ENCODE data around the gene ALG9. TPM values are rescaled to one million over a fixed set of nuclear protein-coding genes. Genes with fewer than 3 reads are reported as not detected.

ALG9 gene
- polyA plus RNA-seq, 3 donors, result 7.4 to 7.9 (median 7.8) TPM

GRCh38 chr11:111776398-111777093 lies 94.8 kb downstream of the ALG9 start:
- H3K36me3 ChIP-seq (replicated peaks in 1 of 2; ENCODE audit: control insufficient read depth in 1 of 2, insufficient read depth in 2 of 2, low read length in 2 of 2), result no peaks in the 10 kb centered on the region
- no peak overlapping the region for H3K9ac ChIP-seq (ENCODE audit: insufficient read depth, low read length, poor library complexity, severe bottlenecking)
- no peak overlapping the region for H2AFZ ChIP-seq (ENCODE audit: insufficient read depth, low read depth, low read length, poor library complexity, severe bottlenecking)
- no peak for DNase-seq
- no peaks in the 10 kb centered on the region for H4K20me1 ChIP-seq (ENCODE audit: insufficient read depth, low read length)
- H3K79me2 ChIP-seq (ENCODE audit: insufficient read depth, low read length), result no peaks in the 10 kb centered on the region
- WGBS (ENCODE audit: insufficient coverage), result 95% methylated on average over 3 of the region's 6 CpGs
- Mint-ChIP-seq H3K4me3 (no peak overlapping the region), H3K27me3 (ENCODE audit: low read depth in 3 of 3) (no peaks in the 10 kb centered on the region), H3K27ac (no peak overlapping the region), H3K4me1 (no peaks in the 10 kb centered on the region), H3K36me3 (no peaks in the 10 kb centered on the region), H3K9me3 (no peaks in the 10 kb centered on the region)
- H3K4me2 ChIP-seq (replicated peaks; ENCODE audit: extremely low read depth, low read length, poor library complexity, severe bottlenecking), result no peak overlapping the region
- intact Hi-C loops (cut with micrococcal nuclease), result loop anchor here (5.0 to 10.0 kb wide), 3 partner anchors 68 to 189 kb away; partner anchors contain the start of gene SIK2 (in 2 of the 2)
- H3K27ac ChIP-seq (ENCODE audit: low read depth in 1 of 2, low read length in 2 of 2), result no peak overlapping the region
- no peak overlapping the region for H3K4me3 ChIP-seq (replicated peaks in 1 of 3; ENCODE audit: low read depth in 2 of 3, low read length in 3 of 3)
- TF ChIP-seq CTCF (IDR thresholded peaks at IDR 0.05), result no peak
- H3K27me3 ChIP-seq (ENCODE audit: control insufficient read depth in 2 of 2, insufficient read depth in 2 of 2, low read length in 2 of 2), result no peaks in the 10 kb centered on the region
- no peaks in the 10 kb centered on the region for H3K9me3 ChIP-seq (replicated peaks in 1 of 2; ENCODE audit: control insufficient read depth in 1 of 2, insufficient read depth in 1 of 2, low read length in 2 of 2)
- no peaks in the 10 kb centered on the region for H3K4me1 ChIP-seq (ENCODE audit: control insufficient read depth in 1 of 2, insufficient read depth in 2 of 2, low read length in 2 of 2)

- TF ChIP-seq CTCF (IDR thresholded peaks at IDR 0.05), result no peak
- no peak overlapping the region for H3K4me3 Mint-ChIP-seq
- no peak overlapping the region for H2AFZ ChIP-seq (ENCODE audit: insufficient read depth, low read depth, low read length, poor library complexity, severe bottlenecking)
- H3K9me3 Mint-ChIP-seq, result no peaks in the 10 kb centered on the region
- no peaks in the 10 kb centered on the region for H3K79me2 ChIP-seq (ENCODE audit: insufficient read depth, low read length)
- no peaks in the 10 kb centered on the region for H4K20me1 ChIP-seq (ENCODE audit: insufficient read depth, low read length)
- H3K27me3 ChIP-seq (ENCODE audit: control insufficient read depth in 2 of 2, insufficient read depth in 2 of 2, low read length in 2 of 2), result no peaks in the 10 kb centered on the region
- H3K27ac Mint-ChIP-seq, result no peak overlapping the region
- no peak overlapping the region for H3K9ac ChIP-seq (ENCODE audit: insufficient read depth, low read length, poor library complexity, severe bottlenecking)
- H3K27ac ChIP-seq (ENCODE audit: low read depth in 1 of 2, low read length in 2 of 2), result no peak overlapping the region
- H3K36me3 Mint-ChIP-seq, result no peaks in the 10 kb centered on the region
- DNase-seq, result no peak
- H3K4me2 ChIP-seq (replicated peaks; ENCODE audit: extremely low read depth, low read length, poor library complexity, severe bottlenecking), result no peak overlapping the region
- WGBS (ENCODE audit: insufficient coverage), result 100% methylated on average over 2 of the region's 6 CpGs
- no peaks in the 10 kb centered on the region for H3K36me3 ChIP-seq (replicated peaks in 1 of 2; ENCODE audit: control insufficient read depth in 1 of 2, insufficient read depth in 2 of 2, low read length in 2 of 2)
- H3K4me3 ChIP-seq (replicated peaks in 1 of 3; ENCODE audit: low read depth in 2 of 3, low read length in 3 of 3), result no peak overlapping the region
- intact Hi-C loops (cut with micrococcal nuclease), result loop anchor here (5.0 to 10.0 kb wide), 3 partner anchors 70 to 188 kb away; partner anchors contain the start of gene SIK2 (in 2 of the 2)
- no peaks in the 10 kb centered on the region for H3K27me3 Mint-ChIP-seq (ENCODE audit: low read depth in 3 of 3)
- no peaks in the 10 kb centered on the region for H3K4me1 ChIP-seq (ENCODE audit: control insufficient read depth in 1 of 2, insufficient read depth in 2 of 2, low read length in 2 of 2)
- no peaks in the 10 kb centered on the region for H3K9me3 ChIP-seq (replicated peaks in 1 of 2; ENCODE audit: control insufficient read depth in 1 of 2, insufficient read depth in 1 of 2, low read length in 2 of 2)
- no peaks in the 10 kb centered on the region for H3K4me1 Mint-ChIP-seq
Observed at GRCh38 chr11:111774955-111775710, 96.2 kb downstream of the ALG9 start.
